H9 (cell line): Measurements from ENCODE around the gene KIF6. TPM values are rescaled to one million over a fixed set of nuclear protein-coding genes. Genes with fewer than 3 reads are reported as not detected.

Source experiments
- DNase-seq: peaks from one replicate; pipeline ENCODE4 v3.0.0-alpha.2; 2017
- H2AFZ ChIP-seq: one replicate; pipeline ENCODE4 v1.6.1; 2013; ENCODE audit warnings: mild to moderate bottlenecking, low read length, control low read depth, moderate library complexity
- H2AK5ac ChIP-seq: 2 replicates; pipeline ENCODE4 v1.6.1; 2013; ENCODE audit warnings: low read length, control low read depth, mixed read lengths; ENCODE audit not compliant: insufficient read length
- H2BK120ac ChIP-seq: one replicate; pipeline ENCODE4 v1.6.1; 2013; ENCODE audit warnings: low read depth, mild to moderate bottlenecking, low read length, control low read depth, inconsistent platforms; ENCODE audit not compliant: poor library complexity, severe bottlenecking
- H2BK12ac ChIP-seq: 2 replicates; pipeline ENCODE4 v1.6.1; 2013; ENCODE audit warnings: low read length, control low read depth, mixed read lengths, low read depth; ENCODE audit not compliant: insufficient read length
- H2BK15ac ChIP-seq: 2 replicates; pipeline ENCODE4 v1.6.1; 2013; ENCODE audit warnings: low read depth, low read length, control low read depth
- H2BK20ac ChIP-seq: one replicate; pipeline ENCODE4 v1.6.1; 2013; ENCODE audit warnings: low read depth, mild to moderate bottlenecking, low read length, control low read depth, inconsistent platforms; ENCODE audit not compliant: poor library complexity, severe bottlenecking
- H2BK5ac ChIP-seq: 2 replicates; pipeline ENCODE4 v1.6.1; 2013; ENCODE audit warnings: low read length, control low read depth, mixed read lengths; ENCODE audit not compliant: insufficient read length
- H3K14ac ChIP-seq: 2 replicates; pipeline ENCODE4 v1.6.1; 2013; ENCODE audit warnings: low read length, control low read depth; ENCODE audit not compliant: insufficient read depth
- H3K18ac ChIP-seq: 2 replicates; pipeline ENCODE4 v1.6.1; 2013; ENCODE audit warnings: low read depth, mild to moderate bottlenecking, mixed read lengths, low read length, control low read depth; ENCODE audit not compliant: insufficient read length
- H3K23ac ChIP-seq: 2 replicates; pipeline ENCODE4 v1.6.1; 2013; ENCODE audit warnings: low read length, control low read depth, mixed read lengths, low read depth; ENCODE audit not compliant: insufficient read length
- H3K23me2 ChIP-seq: 2 replicates; pipeline ENCODE4 v1.6.1; 2013; ENCODE audit warnings: low read depth, mild to moderate bottlenecking, mixed read lengths, low read length, control low read depth; ENCODE audit not compliant: insufficient read length, poor library complexity, severe bottlenecking
- H3K27ac ChIP-seq: 2 replicates; pipeline ENCODE4 v1.5.1; 2013; ENCODE audit warnings: low read length, control low read depth, mixed read lengths, low read depth; ENCODE audit not compliant: insufficient read length
- H3K27me3 ChIP-seq: 2 replicates; pipeline ENCODE4 v1.6.1; 2013; ENCODE audit warnings: low read length, control low read depth, inconsistent platforms; ENCODE audit not compliant: insufficient read depth
- H3K4ac ChIP-seq: 2 replicates; pipeline ENCODE4 v1.6.1; 2013; ENCODE audit warnings: low read depth, mild to moderate bottlenecking, control low read depth, inconsistent platforms, low read length, moderate library complexity
- H3K4me1 ChIP-seq: 2 replicates; pipeline ENCODE4 v1.6.1; 2013; ENCODE audit warnings: low read length, control low read depth, inconsistent platforms; ENCODE audit not compliant: insufficient read depth
- H3K4me2 ChIP-seq: 2 replicates; pipeline ENCODE4 v1.6.1; 2013; ENCODE audit warnings: low read length, control low read depth, mixed read lengths; ENCODE audit not compliant: insufficient read length, insufficient read depth
- H3K56ac ChIP-seq: 2 replicates; pipeline ENCODE4 v1.6.1; 2013; ENCODE audit warnings: low read depth, mild to moderate bottlenecking, mixed read lengths, low read length, control low read depth; ENCODE audit not compliant: insufficient read length
- H3K79me1 ChIP-seq: 2 replicates; pipeline ENCODE4 v1.6.1; 2013; ENCODE audit warnings: low read depth, mild to moderate bottlenecking, moderate library complexity, low read length, control low read depth, inconsistent platforms; ENCODE audit not compliant: insufficient read depth, poor library complexity, severe bottlenecking
- H3K79me2 ChIP-seq: 2 replicates; pipeline ENCODE4 v1.6.1; 2013; ENCODE audit warnings: low read length, control low read depth, inconsistent platforms; ENCODE audit not compliant: insufficient read depth
- H3K9ac ChIP-seq: 2 replicates; pipeline ENCODE4 v1.6.1; 2013; ENCODE audit warnings: low read length, control low read depth, mixed read lengths; ENCODE audit not compliant: insufficient read length; ENCODE audit errors: extremely low read depth
- H3K9me3 ChIP-seq: one replicate; pipeline ENCODE4 v1.6.1; 2013; ENCODE audit warnings: low read depth, low read length, inconsistent platforms; ENCODE audit not compliant: control insufficient read depth
- H3T11ph ChIP-seq: one replicate; pipeline ENCODE4 v1.6.1; 2013; ENCODE audit warnings: mild to moderate bottlenecking, low read length, control low read depth, inconsistent platforms
- H4K20me1 ChIP-seq: one replicate; pipeline ENCODE4 v1.6.1; 2013; ENCODE audit not compliant: control insufficient read depth, insufficient read length, insufficient read depth
- H4K5ac ChIP-seq: 2 replicates; pipeline ENCODE4 v1.6.1; 2013; ENCODE audit warnings: low read depth, mild to moderate bottlenecking, mixed read lengths, low read length, control low read depth; ENCODE audit not compliant: insufficient read length
- H4K8ac ChIP-seq: replicated peaks from 2 replicates; pipeline ENCODE4 v1.6.1; 2013; ENCODE audit warnings: low read length, control low read depth, mixed read lengths, low read depth; ENCODE audit not compliant: insufficient read length
- H4K91ac ChIP-seq: 2 replicates; pipeline ENCODE4 v1.6.1; 2013; ENCODE audit warnings: low read depth, mild to moderate bottlenecking, moderate library complexity, mixed read lengths, low read length, control low read depth; ENCODE audit not compliant: insufficient read length
- H3K27ac Mint-ChIP-seq, 3 experiments: 2 replicates in 2 of 3; 3 replicates in 1 of 3; pipeline ENCODE4 v1.8.0; 2020 to 2021; ENCODE audit warnings: mixed read lengths in 3 of 3, mild to moderate bottlenecking in 1 of 3, moderate library complexity in 1 of 3
- H3K27me3 Mint-ChIP-seq: 2 replicates; pipeline ENCODE4 v1.8.0; 2021; ENCODE audit warnings: low read depth, mild to moderate bottlenecking, moderate library complexity, mixed read lengths
- H3K36me3 Mint-ChIP-seq, 3 experiments: 2 replicates in 2 of 3; 3 replicates in 1 of 3; pipeline ENCODE4 v1.8.0; 2020 to 2021; ENCODE audit warnings: low read depth in 3 of 3, mixed read lengths in 3 of 3; ENCODE audit not compliant: insufficient read depth in 1 of 3
- H3K4me1 Mint-ChIP-seq, 2 experiments: 2 replicates each; pipeline ENCODE4 v1.8.0; 2020; ENCODE audit warnings: mixed read lengths in 2 of 2
- H3K4me3 Mint-ChIP-seq, 2 experiments: 2 replicates in 1 of 2; 3 replicates in 1 of 2; pipeline ENCODE4 v1.8.0; 2020 to 2021; ENCODE audit warnings: mild to moderate bottlenecking in 2 of 2, mixed read lengths in 2 of 2, moderate library complexity in 1 of 2
- H3K9me3 Mint-ChIP-seq, 2 experiments: 2 replicates in 1 of 2; 3 replicates in 1 of 2; pipeline ENCODE4 v1.8.0; 2020; ENCODE audit warnings: mild to moderate bottlenecking in 2 of 2, mixed read lengths in 2 of 2, moderate library complexity in 1 of 2
- CTCF ChIP-seq: fragments of 200-600 bp; sonication (generic); conservative IDR thresholded peaks from 3 replicates; pipeline ENCODE4 v1.8.0; 2021; ENCODE audit warnings: antibody characterized with exemption, mild to moderate bottlenecking
- WGBS: extraction: QIAGEN DNeasy Blood & Tissue Kit; methylation state at CpG from one replicate; pipeline ENCODE4 v1.1.7; 2013; ENCODE audit warnings: missing lambda C conversion rate, low lambda C conversion rate, mixed read lengths; ENCODE audit not compliant: insufficient read length; ENCODE audit errors: extremely low coverage; 5-methylcytosine and 5-hydroxymethylcytosine counted together
- total RNA-seq: library from RNA; stranded (reverse); gene quantifications from 2 replicates; pipeline ENCODE4 v1.2.1, GENCODE V29; 2021

The KIF6 gene
- total RNA-seq, 1 experiment from 2014 or later: 0.63 TPM

GRCh38 chr6:39702265-39702664 lies 22.9 kb downstream of the KIF6 start:
- no peaks in the 10 kb centered on the region for H3K27me3 Mint-ChIP-seq
- no peak for TF ChIP-seq CTCF
- no peaks in the 10 kb centered on the region for H3K9me3 ChIP-seq

More at GRCh38 chr6:39702265-39702664, 22.9 kb downstream of the KIF6 start:
- H3K27ac ChIP-seq: no peak overlapping the region
- no peak overlapping the region for H2BK20ac ChIP-seq
- H3K79me1 ChIP-seq: no peaks in the 10 kb centered on the region
- H4K5ac ChIP-seq: no peak overlapping the region
- no peak overlapping the region for H2BK120ac ChIP-seq
- no peak overlapping the region for H3K23ac ChIP-seq
- no peak overlapping the region for H2BK12ac ChIP-seq
- H3K27me3 ChIP-seq: no peaks in the 10 kb centered on the region
- no peak for DNase-seq
- Mint-ChIP-seq H3K4me3 (no peak overlapping the region), H3K27ac (no peak overlapping the region), H3K4me1 (peaks cover 3 to 5% of the 10 kb centered on the region in 2 experiments; a peak in 2 of 4 replicates), H3K36me3 (no peaks in the 10 kb centered on the region), H3K9me3 (no peaks in the 10 kb centered on the region)
- H4K8ac ChIP-seq: no peak overlapping the region
- no peak overlapping the region for H2AK5ac ChIP-seq
- no peak overlapping the region for H3K56ac ChIP-seq
- H3K18ac ChIP-seq: no peak overlapping the region
- H3K14ac ChIP-seq: no peak overlapping the region
- H3K4ac ChIP-seq: no peak overlapping the region
- H2BK5ac ChIP-seq: no peak overlapping the region
- no peaks in the 10 kb centered on the region for H3K23me2 ChIP-seq
- WGBS: no CpG with 5 or more reads among the region's 4 CpGs
- H2AFZ ChIP-seq: no peak overlapping the region
- H3T11ph ChIP-seq: no peak overlapping the region
- H3K9ac ChIP-seq: no peak overlapping the region
- H3K4me1 ChIP-seq: no peaks in the 10 kb centered on the region
- H3K79me2 ChIP-seq: no peaks in the 10 kb centered on the region
- no peak overlapping the region for H3K4me2 ChIP-seq
- H4K91ac ChIP-seq: no peak overlapping the region
- H2BK15ac ChIP-seq: no peak overlapping the region
- no peaks in the 10 kb centered on the region for H4K20me1 ChIP-seq
